NCI-H524 treated with DMSO at 0.1 percent for 48 hours (cell line): ENCODE data around the gene BAHCC1.
A peak's percentile ranks its signal among the peaks of the same experiment; 100 is the strongest.

ENCODE experiments used
- DNase-seq: peaks from one replicate; lab custom pipeline; 2025; lab: John Stamatoyannopoulos, UW

BAHCC1 gene

GRCh38 chr17:81480140-81481072 lies 85.1 kb downstream of the BAHCC1 start:
- DNase-seq: no peak

- DNase-seq: peak; percentile 42
Measured at GRCh38 chr17:81481073-81481799, 86.0 kb downstream of the BAHCC1 start.

- no peak for DNase-seq
Measured at GRCh38 chr17:81481815-81482505, 86.7 kb downstream of the BAHCC1 start.

GRCh38 chr17:81482673-81483072 lies 87.4 kb downstream of the BAHCC1 start:
- no peak for DNase-seq

- no peak for DNase-seq
Measured at GRCh38 chr17:81483085-81483861, 88.0 kb downstream of the BAHCC1 start.

GRCh38 chr17:81483862-81484194 lies 88.6 kb downstream of the BAHCC1 start:
- no peak for DNase-seq

GRCh38 chr17:81484195-81484979 lies 89.1 kb downstream of the BAHCC1 start:
- peak; percentile 43 for DNase-seq

- no peak for DNase-seq
Measured at GRCh38 chr17:81486199-81486810, 91.0 kb downstream of the BAHCC1 start.

- no peak for DNase-seq
Measured at GRCh38 chr17:81487089-81487486, 91.8 kb downstream of the BAHCC1 start.

- peak; percentile 36 for DNase-seq
Measured at GRCh38 chr17:81487487-81488275, 92.4 kb downstream of the BAHCC1 start.

GRCh38 chr17:81488276-81488860 lies 93.1 kb downstream of the BAHCC1 start:
- DNase-seq: no peak

GRCh38 chr17:81489012-81489997 lies 94.0 kb downstream of the BAHCC1 start:
- no peak for DNase-seq

- no peak for DNase-seq
Measured at GRCh38 chr17:81489998-81490992, 95.0 kb downstream of the BAHCC1 start.

GRCh38 chr17:81491181-81491581 lies 95.9 kb downstream of the BAHCC1 start:
- peak; percentile 12 for DNase-seq

- DNase-seq: no peak
Measured at GRCh38 chr17:81491761-81492160, 96.5 kb downstream of the BAHCC1 start.

GRCh38 chr17:81492202-81492601 lies 96.9 kb downstream of the BAHCC1 start:
- DNase-seq: no peak

GRCh38 chr17:81492706-81493105 lies 97.4 kb downstream of the BAHCC1 start:
- DNase-seq: no peak
